K562 (cell line): Measurements from ENCODE around the gene MAGI2. TPM values are rescaled to one million over a fixed set of nuclear protein-coding genes. Genes with fewer than 3 reads are reported as not detected.

Source experiments
- ATAC-seq: fragments of 200-7000 bp; cut with Tn5 transposase; 3 replicates; pipeline ENCODE4 v1.9.1; 2020; ENCODE audit warnings: moderate library complexity
- BruUV-seq: library from RNA; stranded (reverse); fragments of 400-500 nt; replicated peaks from 2 replicates; lab custom pipeline; 2021; lab: Mats Ljungman, UMichigan
- CTCF ChIA-PET: fragments of 300-600 bp; formaldehyde crosslinking; extraction: SDS; loops from one replicate; lab custom pipeline; 2021; ENCODE audit warnings: low intra/inter-chr PET ratio; lab: Yijun Ruan, JAX
- POLR2A ChIA-PET: fragments of 300-600, 350-650 bp; sonication (Branson Sonifier 250); formaldehyde crosslinking; extraction: SDS; loops from one replicate; lab custom pipeline; 2021; ENCODE audit warnings: antibody characterized with exemption, inconsistent platforms; lab: Yijun Ruan, JAX
- DNase-seq, 4 experiments: peaks; one replicate each; pipeline versions ENCODE4 v3.0.0 to v3.0.0-alpha.2; 2011 to 2018; ENCODE audit warnings: low spot score in 3 of 4, mixed read lengths in 3 of 4; ENCODE audit errors: extremely low read depth in 1 of 4
- FAIRE-seq: peaks from 2 replicates; lab custom pipeline; 2011; peaks lifted over from hg19 to GRCh38; lab: Jason Lieb, UNC
- H2AFZ ChIP-seq: 2 replicates; pipeline ENCODE4 v1.6.0; 2011; ENCODE audit warnings: low read depth, low read length, control low read depth, inconsistent platforms
- H3K27ac ChIP-seq: fragments of 200-600 bp; 3 replicates; pipeline ENCODE4 v1.8.0; 2011; ENCODE audit warnings: low read depth, mild to moderate bottlenecking, control low read depth, inconsistent platforms, low read length, moderate library complexity, mixed read lengths; ENCODE audit errors: extremely low read depth
- H3K27me3 ChIP-seq, 2 experiments: fragments of 300-600 bp in 1 of 2; 2 replicates in 1 of 2; 3 replicates in 1 of 2; pipeline versions ENCODE4 v1.6.0 to v1.8.0; 2011; ENCODE audit warnings: inconsistent platforms in 2 of 2, low read length in 2 of 2, mild to moderate bottlenecking in 1 of 2, mixed read lengths in 1 of 2, moderate library complexity in 1 of 2; ENCODE audit not compliant: control insufficient read depth in 2 of 2, insufficient read depth in 2 of 2
- H3K36me3 ChIP-seq: fragments of 300-600 bp; 3 replicates; pipeline ENCODE4 v1.8.0; 2011; ENCODE audit warnings: mild to moderate bottlenecking, low read length, inconsistent platforms; ENCODE audit not compliant: control insufficient read depth, insufficient read depth
- H3K4me1 ChIP-seq, 2 experiments: fragments of 200-600 bp in 1 of 2; replicated peaks in 1 of 2; 2 replicates in 1 of 2; 3 replicates in 1 of 2; pipeline versions ENCODE4 v1.5.1 to v1.8.0; 2011; ENCODE audit warnings: inconsistent platforms in 2 of 2, low read length in 2 of 2, mild to moderate bottlenecking in 1 of 2, mixed read lengths in 1 of 2, moderate library complexity in 1 of 2; ENCODE audit not compliant: control insufficient read depth in 2 of 2, insufficient read depth in 2 of 2
- H3K4me2 ChIP-seq: 2 replicates; pipeline ENCODE4 v1.6.1; 2011; ENCODE audit warnings: low read length, control low read depth, inconsistent platforms, mixed read lengths; ENCODE audit not compliant: insufficient read depth
- H3K4me3 ChIP-seq: fragments of 200-600 bp; sonication (generic), shearing (Covaris generic); 2 replicates; pipeline ENCODE4 v1.5.1; 2016; ENCODE audit warnings: control low read depth, inconsistent platforms
- H3K79me2 ChIP-seq: fragments of 200-600 bp; 3 replicates; pipeline ENCODE4 v1.8.0; 2011; ENCODE audit warnings: low read length, inconsistent platforms; ENCODE audit not compliant: control insufficient read depth, insufficient read depth
- H3K9ac ChIP-seq, 2 experiments: 2 replicates each; pipeline versions ENCODE4 v1.6.0 to v1.6.1; 2011; ENCODE audit warnings: low read depth in 2 of 2, low read length in 2 of 2, control low read depth in 1 of 2, inconsistent platforms in 1 of 2, mild to moderate bottlenecking in 1 of 2, mixed read lengths in 1 of 2; ENCODE audit not compliant: insufficient read depth in 1 of 2
- H3K9me1 ChIP-seq: one replicate; pipeline ENCODE4 v1.6.0; 2011; ENCODE audit warnings: inconsistent platforms, mild to moderate bottlenecking, low read length, moderate library complexity; ENCODE audit not compliant: control insufficient read depth, insufficient read depth
- H3K9me3 ChIP-seq: replicated peaks from 2 replicates; pipeline ENCODE4 v1.5.1; 2011; ENCODE audit warnings: low read depth, low read length, inconsistent platforms; ENCODE audit not compliant: control insufficient read depth, insufficient read depth
- H4K20me1 ChIP-seq: replicated peaks from 2 replicates; pipeline ENCODE4 v1.6.1; 2011; ENCODE audit warnings: low read length, inconsistent platforms, mixed read lengths; ENCODE audit not compliant: control insufficient read depth, insufficient read depth
- KDM1A ChIP-seq, 2 experiments: fragments of 450-650 bp; IDR thresholded peaks; 2 replicates each; pipeline ENCODE4 v1.6.1; 2016; ENCODE audit warnings: mild to moderate bottlenecking in 2 of 2
- NCOA1 ChIP-seq: fragments of 450-650 bp; IDR thresholded peaks from 2 replicates; pipeline ENCODE4 v1.6.1; 2016; ENCODE audit warnings: low read depth
- RBFOX2 ChIP-seq: fragments of 200-400 bp; formaldehyde crosslinking; IDR thresholded peaks from 2 replicates; pipeline ENCODE4 v1.6.1; 2017; ENCODE audit warnings: low read depth, mild to moderate bottlenecking, low read length, moderate library complexity
- TAF9B ChIP-seq: fragments of 450-650 bp; IDR thresholded peaks from 2 replicates; pipeline ENCODE4 v1.6.1; 2018; ENCODE audit warnings: mild to moderate bottlenecking; ENCODE audit not compliant: partially characterized antibody
- THRAP3 ChIP-seq: fragments of 450-650 bp; IDR thresholded peaks from 2 replicates; pipeline ENCODE4 v1.6.1; 2016; ENCODE audit warnings: mild to moderate bottlenecking, inconsistent platforms, borderline replicate concordance
- ZNF146 ChIP-seq: IDR thresholded peaks from one replicate; pipeline ENCODE4 v1.6.1; 2018; ENCODE audit warnings: missing compliant biosample characterization; ENCODE audit not compliant: unreplicated experiment
- ZNF165 ChIP-seq: fragments of 250-450 bp; sonication (Bioruptor Pico); IDR thresholded peaks from 2 replicates; pipeline ENCODE4 v1.4.0; 2020; ENCODE audit warnings: borderline replicate concordance
- ZNF274 ChIP-seq: IDR thresholded peaks from 2 replicates; pipeline ENCODE4 v1.6.1; 2011; ENCODE audit warnings: low read depth, mild to moderate bottlenecking, low read length, moderate library complexity, borderline replicate concordance
- ZNF699 ChIP-seq: fragments of 250-450 bp; sonication (Bioruptor Pico); IDR thresholded peaks from 2 replicates; pipeline ENCODE4 v1.8.0; 2021; ENCODE audit warnings: mild to moderate bottlenecking, moderate library complexity; ENCODE audit not compliant: insufficient replicate concordance
- WGBS: fragments of 100-300 bp; shearing (Covaris generic); methylation state at CpG from one replicate; pipeline ENCODE4 v1.1.6; 2016; ENCODE audit warnings: low coverage, mixed read lengths; ENCODE audit not compliant: insufficient coverage; ENCODE audit errors: missing lambda C conversion rate; 5-methylcytosine and 5-hydroxymethylcytosine counted together
- in situ Hi-C: fragments of 300-500 bp; cut with MboI; formaldehyde crosslinking; loops from 4 replicates; pipeline ENCODE4 v1.15.0; 2018; ENCODE audit warnings: inconsistent platforms, mixed read lengths
- intact Hi-C: fragments of 100-400 bp; cut with micrococcal nuclease; formaldehyde crosslinking; loops from 2 replicates; pipeline ENCODE4 v1.14.2; 2022
- polyA plus RNA-seq, 8 experiments: library from polyadenylated mRNA; depleted of rRNA in 4 of 8; stranded (reverse) in 5 of 8; unstranded in 3 of 8; fragments of >200 nt; fragmentation: Nextera tagmentation in 2 of 8; fragmentation: Illumina TruSeq in 1 of 8; extraction: Ambion mirVana in 2 of 8; extraction: Trizol in 1 of 8; gene quantifications; 2 replicates each; pipeline versions ENCODE4 v1.2.1 to v1.2.3, GENCODE V29; 2011 to 2014; ENCODE audit warnings: inconsistent platforms in 1 of 8, missing spikeins in 1 of 8
- total RNA-seq, 7 experiments: library from RNA; depleted of rRNA in 6 of 7; stranded (reverse); fragments of >200 nt in 6 of 7; fragmentation: Illumina TruSeq in 2 of 7; extraction: Trizol in 2 of 7; gene quantifications; 2 replicates each; pipeline versions ENCODE4 v1.2.1 to v1.2.3, GENCODE V29; 2011 to 2021; ENCODE audit warnings: low replicate concordance in 1 of 7
- TF ChIP-seq, protein P1 (sequence below): sonication (generic); formaldehyde crosslinking; IDR thresholded peaks from 2 replicates; pipeline ENCODE4 v1.4.0; 2020; ENCODE audit warnings: mild to moderate bottlenecking, missing genetic modification reagents
- TF ChIP-seq, protein P2 (sequence below): fragments of 250-450 bp; sonication (Bioruptor Pico); IDR thresholded peaks from 2 replicates; pipeline ENCODE4 v1.5.0; 2021; ENCODE audit warnings: mild to moderate bottlenecking, borderline replicate concordance
- TF ChIP-seq, protein P3 (sequence below): sonication (generic); formaldehyde crosslinking; IDR thresholded peaks from 2 replicates; pipeline ENCODE4 v1.8.0; 2022; ENCODE audit warnings: mild to moderate bottlenecking, missing genetic modification reagents

The MAGI2 gene
- total and polyA plus RNA-seq, 9 of the 15 experiments (the other 6 are each of a cell fraction or from before 2014, with no cell fraction given) = 0.27 to 1.4 (median 0.70) TPM

DNA sequence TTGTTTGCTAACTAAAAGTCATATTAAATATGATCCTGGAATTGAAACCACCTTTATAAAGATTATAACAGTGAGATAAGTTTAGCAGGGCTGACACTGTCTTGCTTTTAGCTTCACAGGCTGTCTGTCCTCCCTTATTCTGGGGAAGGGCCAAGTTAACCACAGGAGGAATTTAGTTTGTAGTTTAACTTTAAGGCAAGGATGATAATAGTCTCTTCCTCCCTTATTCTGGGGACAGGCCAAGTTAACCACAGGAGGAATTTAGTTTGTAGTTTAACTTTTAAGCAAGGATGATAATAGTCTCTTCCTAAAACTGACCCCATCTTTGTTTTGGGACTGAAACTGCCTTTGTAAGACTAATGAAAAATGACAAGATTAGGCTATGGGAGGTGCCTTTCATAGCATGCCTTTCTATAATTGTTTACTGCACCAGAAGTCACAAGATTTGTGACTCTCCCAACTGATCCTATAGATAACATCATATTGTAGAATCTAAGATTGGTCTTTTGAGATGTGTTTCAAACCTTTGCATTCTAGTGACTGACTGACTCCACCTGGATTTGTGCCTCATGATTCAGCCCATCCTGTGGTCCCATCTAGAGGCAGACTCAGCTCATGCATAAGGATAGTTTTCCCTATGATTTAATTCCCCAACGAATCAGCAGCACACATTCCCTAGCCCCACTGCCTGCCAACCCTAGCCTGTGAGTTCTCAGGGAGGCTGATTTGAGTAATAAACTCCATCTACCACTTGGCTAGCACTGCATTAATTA lies 212.0 kb downstream of the MAGI2 start (continued):
- TF ChIP-seq, protein P1, sequence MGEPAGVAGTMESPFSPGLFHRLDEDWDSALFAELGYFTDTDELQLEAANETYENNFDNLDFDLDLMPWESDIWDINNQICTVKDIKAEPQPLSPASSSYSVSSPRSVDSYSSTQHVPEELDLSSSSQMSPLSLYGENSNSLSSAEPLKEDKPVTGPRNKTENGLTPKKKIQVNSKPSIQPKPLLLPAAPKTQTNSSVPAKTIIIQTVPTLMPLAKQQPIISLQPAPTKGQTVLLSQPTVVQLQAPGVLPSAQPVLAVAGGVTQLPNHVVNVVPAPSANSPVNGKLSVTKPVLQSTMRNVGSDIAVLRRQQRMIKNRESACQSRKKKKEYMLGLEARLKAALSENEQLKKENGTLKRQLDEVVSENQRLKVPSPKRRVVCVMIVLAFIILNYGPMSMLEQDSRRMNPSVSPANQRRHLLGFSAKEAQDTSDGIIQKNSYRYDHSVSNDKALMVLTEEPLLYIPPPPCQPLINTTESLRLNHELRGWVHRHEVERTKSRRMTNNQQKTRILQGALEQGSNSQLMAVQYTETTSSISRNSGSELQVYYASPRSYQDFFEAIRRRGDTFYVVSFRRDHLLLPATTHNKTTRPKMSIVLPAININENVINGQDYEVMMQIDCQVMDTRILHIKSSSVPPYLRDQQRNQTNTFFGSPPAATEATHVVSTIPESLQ = no peak
- TF ChIP-seq ZNF146 (CRISPR knock-in tag) (no peak), RBFOX2 (no peak), TAF9B (no peak)

DNA sequence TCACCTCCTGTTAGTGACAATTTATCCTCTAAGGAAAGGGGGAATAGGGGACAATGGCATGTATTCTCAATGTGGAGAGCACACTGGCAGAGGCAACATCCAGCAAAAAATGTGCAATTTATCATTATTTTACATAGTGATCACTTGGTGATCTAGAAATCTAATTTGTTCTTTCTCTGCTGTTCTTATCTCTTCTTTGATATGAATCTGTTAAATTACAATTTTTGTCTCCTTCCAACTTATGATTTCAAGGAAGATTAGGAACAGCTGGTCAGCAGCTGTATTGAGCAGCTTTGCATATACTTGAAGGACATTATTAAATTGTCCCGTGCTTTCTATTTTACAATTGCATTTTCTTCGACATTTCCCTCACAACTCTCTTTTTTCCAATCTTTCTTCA lies 213.1 kb downstream of the MAGI2 start:
- Histone ChIP-seq H3K27ac (no peak overlapping the region), H3K79me2 (no peaks in the 10 kb centered on the region), H3K36me3 (no peaks in the 10 kb centered on the region), H4K20me1 (no peaks in the 10 kb centered on the region), H3K27me3 (no peaks in the 10 kb centered on the region), H3K4me2 (no peak overlapping the region), H3K9ac (no peak overlapping the region), H3K9me1 (no peaks in the 10 kb centered on the region), H3K9me3 (peaks cover 2% of the 10 kb centered on the region; the same call in 1 of the 2 replicates), H2AFZ (no peak overlapping the region), H3K4me1 (no peaks in the 10 kb centered on the region), H3K4me3 (no peak overlapping the region)
- DNase-seq (no peak), FAIRE-seq (no peak), ATAC-seq (no peak)
- in situ Hi-C loops (no loop called here), intact Hi-C loops (no loop called here)
- ChIA-PET POLR2A (no interaction called here), CTCF (no interaction called here)
- 0% methylated on average over 2 of the region's 2 CpGs for WGBS
- BruUV-seq = no TSS peak
- TF ChIP-seq, protein P2, sequence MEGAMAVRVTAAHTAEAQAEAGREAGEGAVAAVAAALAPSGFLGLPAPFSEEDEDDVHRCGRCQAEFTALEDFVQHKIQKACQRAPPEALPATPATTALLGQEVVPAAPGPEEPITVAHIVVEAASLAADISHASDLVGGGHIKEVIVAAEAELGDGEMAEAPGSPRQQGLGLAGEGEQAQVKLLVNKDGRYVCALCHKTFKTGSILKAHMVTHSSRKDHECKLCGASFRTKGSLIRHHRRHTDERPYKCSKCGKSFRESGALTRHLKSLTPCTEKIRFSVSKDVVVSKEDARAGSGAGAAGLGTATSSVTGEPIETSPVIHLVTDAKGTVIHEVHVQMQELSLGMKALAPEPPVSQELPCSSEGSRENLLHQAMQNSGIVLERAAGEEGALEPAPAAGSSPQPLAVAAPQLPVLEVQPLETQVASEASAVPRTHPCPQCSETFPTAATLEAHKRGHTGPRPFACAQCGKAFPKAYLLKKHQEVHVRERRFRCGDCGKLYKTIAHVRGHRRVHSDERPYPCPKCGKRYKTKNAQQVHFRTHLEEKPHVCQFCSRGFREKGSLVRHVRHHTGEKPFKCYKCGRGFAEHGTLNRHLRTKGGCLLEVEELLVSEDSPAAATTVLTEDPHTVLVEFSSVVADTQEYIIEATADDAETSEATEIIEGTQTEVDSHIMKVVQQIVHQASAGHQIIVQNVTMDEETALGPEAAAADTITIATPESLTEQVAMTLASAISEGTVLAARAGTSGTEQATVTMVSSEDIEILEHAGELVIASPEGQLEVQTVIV = no peak
- TF ChIP-seq THRAP3 (no peak), KDM1A (IDR thresholded peaks at IDR 0.05) (no peak), NCOA1 (no peak), ZNF165 (CRISPR knock-in tag) (no peak), ZNF274 (no peak), ZNF699 (CRISPR knock-in tag) (no peak)
- TF ChIP-seq, protein P3, sequence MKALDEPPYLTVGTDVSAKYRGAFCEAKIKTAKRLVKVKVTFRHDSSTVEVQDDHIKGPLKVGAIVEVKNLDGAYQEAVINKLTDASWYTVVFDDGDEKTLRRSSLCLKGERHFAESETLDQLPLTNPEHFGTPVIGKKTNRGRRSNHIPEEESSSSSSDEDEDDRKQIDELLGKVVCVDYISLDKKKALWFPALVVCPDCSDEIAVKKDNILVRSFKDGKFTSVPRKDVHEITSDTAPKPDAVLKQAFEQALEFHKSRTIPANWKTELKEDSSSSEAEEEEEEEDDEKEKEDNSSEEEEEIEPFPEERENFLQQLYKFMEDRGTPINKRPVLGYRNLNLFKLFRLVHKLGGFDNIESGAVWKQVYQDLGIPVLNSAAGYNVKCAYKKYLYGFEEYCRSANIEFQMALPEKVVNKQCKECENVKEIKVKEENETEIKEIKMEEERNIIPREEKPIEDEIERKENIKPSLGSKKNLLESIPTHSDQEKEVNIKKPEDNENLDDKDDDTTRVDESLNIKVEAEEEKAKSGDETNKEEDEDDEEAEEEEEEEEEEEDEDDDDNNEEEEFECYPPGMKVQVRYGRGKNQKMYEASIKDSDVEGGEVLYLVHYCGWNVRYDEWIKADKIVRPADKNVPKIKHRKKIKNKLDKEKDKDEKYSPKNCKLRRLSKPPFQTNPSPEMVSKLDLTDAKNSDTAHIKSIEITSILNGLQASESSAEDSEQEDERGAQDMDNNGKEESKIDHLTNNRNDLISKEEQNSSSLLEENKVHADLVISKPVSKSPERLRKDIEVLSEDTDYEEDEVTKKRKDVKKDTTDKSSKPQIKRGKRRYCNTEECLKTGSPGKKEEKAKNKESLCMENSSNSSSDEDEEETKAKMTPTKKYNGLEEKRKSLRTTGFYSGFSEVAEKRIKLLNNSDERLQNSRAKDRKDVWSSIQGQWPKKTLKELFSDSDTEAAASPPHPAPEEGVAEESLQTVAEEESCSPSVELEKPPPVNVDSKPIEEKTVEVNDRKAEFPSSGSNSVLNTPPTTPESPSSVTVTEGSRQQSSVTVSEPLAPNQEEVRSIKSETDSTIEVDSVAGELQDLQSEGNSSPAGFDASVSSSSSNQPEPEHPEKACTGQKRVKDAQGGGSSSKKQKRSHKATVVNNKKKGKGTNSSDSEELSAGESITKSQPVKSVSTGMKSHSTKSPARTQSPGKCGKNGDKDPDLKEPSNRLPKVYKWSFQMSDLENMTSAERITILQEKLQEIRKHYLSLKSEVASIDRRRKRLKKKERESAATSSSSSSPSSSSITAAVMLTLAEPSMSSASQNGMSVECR = no peak
